ENCODE results near the gene LRCH1. TPM values are rescaled to one million over a fixed set of nuclear protein-coding genes. Genes with fewer than 3 reads are reported as not detected.

The LRCH1 gene
- total and polyA plus RNA-seq, 4 donors, result 2.6 to 6.6 (median 3.4) TPM

- H3K9ac ChIP-seq (ENCODE audit: low read depth in 1 of 2, low read length in 2 of 2), result no peak overlapping the region
- H3K4me3 ChIP-seq (ENCODE audit: low read depth in 1 of 3, low read length in 3 of 3), result no peak overlapping the region
- H3K27ac ChIP-seq (ENCODE audit: low read depth in 1 of 2, low read length in 2 of 2), result no peak overlapping the region
- no peak for DNase-seq (ENCODE audit: low spot score)
- peaks cover 6 to 15% (median 9%) of the 10 kb centered on the region in 4 donors for H3K4me1 ChIP-seq (ENCODE audit: control insufficient read depth in 4 of 4, insufficient read depth in 4 of 4, low read length in 3 of 4)
- no peaks in the 10 kb centered on the region for H3K27me3 ChIP-seq (ENCODE audit: control insufficient read depth in 4 of 4, insufficient read depth in 4 of 4, low read length in 3 of 4)
- no peaks in the 10 kb centered on the region for H3K9me3 ChIP-seq (ENCODE audit: control insufficient read depth in 4 of 4, low read length in 3 of 4)
- WGBS, result 94% methylated on average over 3 of the region's 3 CpGs
- H3K36me3 ChIP-seq (ENCODE audit: control insufficient read depth in 4 of 4, insufficient read depth in 3 of 4, low read depth in 1 of 4, low read length in 3 of 4), result no peaks in the 10 kb centered on the region
- TF ChIP-seq NR2F2 (IDR thresholded peaks at IDR 0.05) (no peak), MAX (IDR thresholded peaks at IDR 0.05) (no peak), JUND (IDR thresholded peaks at IDR 0.05) (no peak), TAF1 (conservative IDR thresholded peaks at IDR 0.05) (no peak), ZBTB33 (IDR thresholded peaks at IDR 0.05) (no peak)
Observed at GRCh38 chr13:46612267-46612666, 59.3 kb downstream of the LRCH1 start.

- Histone ChIP-seq H3K27me3 (ENCODE audit: control insufficient read depth in 4 of 4, insufficient read depth in 4 of 4, low read length in 3 of 4) (no peaks in the 10 kb centered on the region), H3K27ac (ENCODE audit: low read depth in 1 of 2, low read length in 2 of 2) (no peak overlapping the region), H3K9ac (ENCODE audit: low read depth in 1 of 2, low read length in 2 of 2) (no peak overlapping the region), H3K36me3 (ENCODE audit: control insufficient read depth in 4 of 4, insufficient read depth in 3 of 4, low read depth in 1 of 4, low read length in 3 of 4) (no peaks in the 10 kb centered on the region), H3K4me1 (ENCODE audit: control insufficient read depth in 4 of 4, insufficient read depth in 4 of 4, low read length in 3 of 4) (peaks cover 0 to 6% (median 2%) of the 10 kb centered on the region in 4 donors), H3K9me3 (ENCODE audit: control insufficient read depth in 4 of 4, low read length in 3 of 4) (no peaks in the 10 kb centered on the region), H3K4me3 (ENCODE audit: low read depth in 1 of 3, low read length in 3 of 3) (no peak overlapping the region)
- TF ChIP-seq GABPA (IDR thresholded peaks at IDR 0.05 in 1 of 2, conservative IDR thresholded peaks at IDR 0.05 in 1 of 2) (no peak), ATF3 (IDR thresholded peaks at IDR 0.05) (no peak), RXRA (IDR thresholded peaks at IDR 0.05) (no peak), MAX (IDR thresholded peaks at IDR 0.05) (no peak), SP1 (IDR thresholded peaks at IDR 0.05) (no peak), EGR1 (IDR thresholded peaks at IDR 0.05; ENCODE audit: low read depth in 2 of 2) (no peak), TAF1 (conservative IDR thresholded peaks at IDR 0.05) (no peak), HNF4A (conservative IDR thresholded peaks at IDR 0.05) (no peak), REST (IDR thresholded peaks at IDR 0.05) (no peak), JUND (IDR thresholded peaks at IDR 0.05) (no peak), FOXA2 (IDR thresholded peaks at IDR 0.05) (no peak), FOXA1 (IDR thresholded peaks at IDR 0.05) (no peak), YY1 (IDR thresholded peaks at IDR 0.05) (no peak), CTCF (IDR thresholded peaks at IDR 0.05; ENCODE audit: low read depth, low read length, missing input control) (no peak), ZBTB33 (IDR thresholded peaks at IDR 0.05) (no peak), RAD21 (IDR thresholded peaks at IDR 0.05) (no peak), HNF4G (IDR thresholded peaks at IDR 0.05) (no peak), NR2F2 (IDR thresholded peaks at IDR 0.05) (no peak)
- WGBS, result 91% methylated on average over 8 of the region's 8 CpGs
- DNase-seq (ENCODE audit: low spot score), result no peak
Observed at GRCh38 chr13:46613409-46614049, 60.6 kb downstream of the LRCH1 start.
